Measurements from ENCODE around the gene ATG7.

Gene ATG7, protein sequence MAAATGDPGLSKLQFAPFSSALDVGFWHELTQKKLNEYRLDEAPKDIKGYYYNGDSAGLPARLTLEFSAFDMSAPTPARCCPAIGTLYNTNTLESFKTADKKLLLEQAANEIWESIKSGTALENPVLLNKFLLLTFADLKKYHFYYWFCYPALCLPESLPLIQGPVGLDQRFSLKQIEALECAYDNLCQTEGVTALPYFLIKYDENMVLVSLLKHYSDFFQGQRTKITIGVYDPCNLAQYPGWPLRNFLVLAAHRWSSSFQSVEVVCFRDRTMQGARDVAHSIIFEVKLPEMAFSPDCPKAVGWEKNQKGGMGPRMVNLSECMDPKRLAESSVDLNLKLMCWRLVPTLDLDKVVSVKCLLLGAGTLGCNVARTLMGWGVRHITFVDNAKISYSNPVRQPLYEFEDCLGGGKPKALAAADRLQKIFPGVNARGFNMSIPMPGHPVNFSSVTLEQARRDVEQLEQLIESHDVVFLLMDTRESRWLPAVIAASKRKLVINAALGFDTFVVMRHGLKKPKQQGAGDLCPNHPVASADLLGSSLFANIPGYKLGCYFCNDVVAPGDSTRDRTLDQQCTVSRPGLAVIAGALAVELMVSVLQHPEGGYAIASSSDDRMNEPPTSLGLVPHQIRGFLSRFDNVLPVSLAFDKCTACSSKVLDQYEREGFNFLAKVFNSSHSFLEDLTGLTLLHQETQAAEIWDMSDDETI

DNA sequence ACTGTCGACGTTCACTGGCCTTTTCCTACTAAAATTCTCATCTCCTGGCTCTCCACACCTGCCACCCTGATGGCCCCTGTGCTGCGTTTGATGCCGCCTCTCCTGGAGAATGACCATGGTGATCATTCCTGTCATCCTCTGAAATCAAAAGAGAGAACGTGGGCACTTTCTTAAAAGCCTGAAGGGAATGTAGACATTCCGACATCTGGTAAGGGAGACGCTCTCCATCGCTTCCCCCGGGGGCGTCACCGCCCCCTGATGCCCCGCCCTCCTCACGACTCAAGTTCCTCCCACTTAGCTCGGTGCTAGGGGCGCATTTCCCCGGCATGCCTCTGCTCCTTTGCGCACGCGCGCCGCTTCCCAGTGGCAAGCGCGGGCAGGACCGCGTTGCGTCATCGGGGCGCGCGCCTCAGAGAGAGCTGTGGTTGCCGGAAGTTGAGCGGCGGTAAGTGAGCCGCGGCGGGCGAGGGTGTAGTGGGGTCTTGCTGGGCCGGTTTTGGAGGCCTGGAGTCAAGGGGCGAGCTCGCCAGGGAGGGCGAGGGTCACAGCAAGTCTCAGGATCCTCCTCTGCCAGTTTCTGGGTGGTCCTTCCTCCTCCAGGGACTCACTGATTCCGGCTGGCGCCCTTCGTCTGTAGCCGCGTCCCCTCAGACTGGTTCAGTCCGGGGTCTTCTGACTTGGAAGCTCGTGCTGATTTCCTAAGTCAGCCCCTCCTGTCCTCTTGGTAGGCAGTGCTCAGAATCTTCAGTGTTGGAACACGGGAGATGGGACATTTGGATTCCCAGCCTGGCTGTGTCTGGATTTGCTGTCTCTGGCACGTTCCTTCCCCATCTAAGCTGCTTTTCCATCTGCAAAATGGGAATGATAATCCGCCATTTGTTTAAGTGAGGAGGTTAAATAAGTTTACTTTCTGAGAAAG is at the start of gene ATG7:
TSS of gene ATG7 (plus strand) at position 412 of the 919 bp plus-strand sequence. CDS start 26,299 bp downstream, outside the sequence.
- peaks cover 0 to 17% of the 10 kb centered on the region in 2 experiments; a peak in 1 of 3 replicates for H3K36me3 ChIP-seq (ENCODE audit: control insufficient read depth in 2 of 2, insufficient read depth in 1 of 2, low read length in 2 of 2)
- POLR2A ChIA-PET, result interaction anchor here (0.6 to 2.7 kb wide), 17 partner anchors 10 to 204 kb away, joined by 3 to 35 read pairs (median 3); no protein-coding TSS in a partner anchor
- H3K9me3 ChIP-seq (ENCODE audit: control insufficient read depth, insufficient read depth, low read depth, low read length), result no peaks in the 10 kb centered on the region
- H3K27ac ChIP-seq (ENCODE audit: extremely low read depth, low read depth, low read length), result peak within 1 kb of the TSS; percentile 35
- peaks cover 3% of the 10 kb centered on the region; the same call in 1 of the 2 replicates for H3K4me1 ChIP-seq (ENCODE audit: control insufficient read depth, insufficient read depth, low read length)
- H3K4me3 ChIP-seq (ENCODE audit: low read depth, low read length), result peak within 1 kb of the TSS; percentile 87
- CTCF ChIA-PET, result interaction anchor here (0.6 to 1.5 kb wide), 5 partner anchors 13 to 555 kb away, joined by 3 to 4 read pairs (median 3); no protein-coding TSS in a partner anchor
- no peak for TF ChIP-seq ZNF544 (tag by site-specific recombination; IDR thresholded peaks at IDR 0.05)
- peak; percentile 79 for TF ChIP-seq ZNF335 (tag by site-specific recombination; conservative IDR thresholded peaks at IDR 0.05)
- peak; percentile 42; the same call in 1 of the 2 replicates for TF ChIP-seq KLF1 (tag by site-specific recombination; IDR thresholded peaks at IDR 0.05)
- TF ChIP-seq ZNF76 (tag by site-specific recombination; IDR thresholded peaks at IDR 0.05; ENCODE audit: borderline replicate concordance, low read depth), result peak; percentile 91
- no peak; the same call in 1 of the 2 replicates for TF ChIP-seq ZSCAN30 (tag by site-specific recombination; IDR thresholded peaks at IDR 0.05)
- TF ChIP-seq ZNF169 (tag by site-specific recombination; IDR thresholded peaks at IDR 0.05), result no peak
- no peak for TF ChIP-seq ZFP41 (tag by site-specific recombination; IDR thresholded peaks at IDR 0.05; ENCODE audit: borderline replicate concordance)
- TF ChIP-seq ZNF777 (tag by site-specific recombination; IDR thresholded peaks at IDR 0.05; ENCODE audit: borderline replicate concordance), result no peak
- TF ChIP-seq ZNF596 (tag by site-specific recombination; IDR thresholded peaks at IDR 0.05), result no peak
- TF ChIP-seq ZNF658 (tag by site-specific recombination; IDR thresholded peaks at IDR 0.05), result no peak
- peak; percentile 92 for TF ChIP-seq FEZF1 (tag by site-specific recombination; IDR thresholded peaks at IDR 0.05)
- TF ChIP-seq, protein P1, sequence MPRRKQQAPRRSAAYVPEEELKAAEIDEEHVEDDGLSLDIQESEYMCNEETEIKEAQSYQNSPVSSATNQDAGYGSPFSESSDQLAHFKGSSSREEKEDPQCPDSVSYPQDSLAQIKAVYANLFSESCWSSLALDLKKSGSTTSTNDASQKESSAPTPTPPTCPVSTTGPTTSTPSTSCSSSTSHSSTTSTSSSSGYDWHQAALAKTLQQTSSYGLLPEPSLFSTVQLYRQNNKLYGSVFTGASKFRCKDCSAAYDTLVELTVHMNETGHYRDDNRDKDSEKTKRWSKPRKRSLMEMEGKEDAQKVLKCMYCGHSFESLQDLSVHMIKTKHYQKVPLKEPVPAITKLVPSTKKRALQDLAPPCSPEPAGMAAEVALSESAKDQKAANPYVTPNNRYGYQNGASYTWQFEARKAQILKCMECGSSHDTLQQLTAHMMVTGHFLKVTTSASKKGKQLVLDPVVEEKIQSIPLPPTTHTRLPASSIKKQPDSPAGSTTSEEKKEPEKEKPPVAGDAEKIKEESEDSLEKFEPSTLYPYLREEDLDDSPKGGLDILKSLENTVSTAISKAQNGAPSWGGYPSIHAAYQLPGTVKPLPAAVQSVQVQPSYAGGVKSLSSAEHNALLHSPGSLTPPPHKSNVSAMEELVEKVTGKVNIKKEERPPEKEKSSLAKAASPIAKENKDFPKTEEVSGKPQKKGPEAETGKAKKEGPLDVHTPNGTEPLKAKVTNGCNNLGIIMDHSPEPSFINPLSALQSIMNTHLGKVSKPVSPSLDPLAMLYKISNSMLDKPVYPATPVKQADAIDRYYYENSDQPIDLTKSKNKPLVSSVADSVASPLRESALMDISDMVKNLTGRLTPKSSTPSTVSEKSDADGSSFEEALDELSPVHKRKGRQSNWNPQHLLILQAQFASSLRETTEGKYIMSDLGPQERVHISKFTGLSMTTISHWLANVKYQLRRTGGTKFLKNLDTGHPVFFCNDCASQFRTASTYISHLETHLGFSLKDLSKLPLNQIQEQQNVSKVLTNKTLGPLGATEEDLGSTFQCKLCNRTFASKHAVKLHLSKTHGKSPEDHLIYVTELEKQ (tag by site-specific recombination; IDR thresholded peaks at IDR 0.05; ENCODE audit: borderline replicate concordance), result no peak
- no peak for TF ChIP-seq ZNF133 (tag by site-specific recombination; IDR thresholded peaks at IDR 0.05)
- TF ChIP-seq ZNF10 (tag by site-specific recombination; IDR thresholded peaks at IDR 0.05), result no peak
- TF ChIP-seq, protein P2, sequence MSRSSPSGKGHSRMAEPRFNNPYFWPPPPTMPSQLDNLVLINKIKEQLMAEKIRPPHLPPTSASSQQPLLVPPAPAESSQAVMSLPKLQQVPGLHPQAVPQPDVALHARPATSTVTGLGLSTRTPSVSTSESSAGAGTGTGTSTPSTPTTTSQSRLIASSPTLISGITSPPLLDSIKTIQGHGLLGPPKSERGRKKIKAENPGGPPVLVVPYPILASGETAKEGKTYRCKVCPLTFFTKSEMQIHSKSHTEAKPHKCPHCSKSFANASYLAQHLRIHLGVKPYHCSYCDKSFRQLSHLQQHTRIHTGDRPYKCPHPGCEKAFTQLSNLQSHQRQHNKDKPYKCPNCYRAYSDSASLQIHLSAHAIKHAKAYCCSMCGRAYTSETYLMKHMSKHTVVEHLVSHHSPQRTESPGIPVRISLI (tag by site-specific recombination; IDR thresholded peaks at IDR 0.05), result no peak
- 0 out of 2 replicates have a peak, but pooled peaks have one; percentile 41 for TF ChIP-seq ZFP69B (tag by site-specific recombination; IDR thresholded peaks at IDR 0.05)
- no peak for TF ChIP-seq ZNF677 (tag by site-specific recombination; IDR thresholded peaks at IDR 0.05)
- TF ChIP-seq SETDB1 (IDR thresholded peaks at IDR 0.05; ENCODE audit: insufficient read length, low read length), result no peak
- no peak for TF ChIP-seq ZNF571 (tag by site-specific recombination; IDR thresholded peaks at IDR 0.05)
- TF ChIP-seq, protein P3, sequence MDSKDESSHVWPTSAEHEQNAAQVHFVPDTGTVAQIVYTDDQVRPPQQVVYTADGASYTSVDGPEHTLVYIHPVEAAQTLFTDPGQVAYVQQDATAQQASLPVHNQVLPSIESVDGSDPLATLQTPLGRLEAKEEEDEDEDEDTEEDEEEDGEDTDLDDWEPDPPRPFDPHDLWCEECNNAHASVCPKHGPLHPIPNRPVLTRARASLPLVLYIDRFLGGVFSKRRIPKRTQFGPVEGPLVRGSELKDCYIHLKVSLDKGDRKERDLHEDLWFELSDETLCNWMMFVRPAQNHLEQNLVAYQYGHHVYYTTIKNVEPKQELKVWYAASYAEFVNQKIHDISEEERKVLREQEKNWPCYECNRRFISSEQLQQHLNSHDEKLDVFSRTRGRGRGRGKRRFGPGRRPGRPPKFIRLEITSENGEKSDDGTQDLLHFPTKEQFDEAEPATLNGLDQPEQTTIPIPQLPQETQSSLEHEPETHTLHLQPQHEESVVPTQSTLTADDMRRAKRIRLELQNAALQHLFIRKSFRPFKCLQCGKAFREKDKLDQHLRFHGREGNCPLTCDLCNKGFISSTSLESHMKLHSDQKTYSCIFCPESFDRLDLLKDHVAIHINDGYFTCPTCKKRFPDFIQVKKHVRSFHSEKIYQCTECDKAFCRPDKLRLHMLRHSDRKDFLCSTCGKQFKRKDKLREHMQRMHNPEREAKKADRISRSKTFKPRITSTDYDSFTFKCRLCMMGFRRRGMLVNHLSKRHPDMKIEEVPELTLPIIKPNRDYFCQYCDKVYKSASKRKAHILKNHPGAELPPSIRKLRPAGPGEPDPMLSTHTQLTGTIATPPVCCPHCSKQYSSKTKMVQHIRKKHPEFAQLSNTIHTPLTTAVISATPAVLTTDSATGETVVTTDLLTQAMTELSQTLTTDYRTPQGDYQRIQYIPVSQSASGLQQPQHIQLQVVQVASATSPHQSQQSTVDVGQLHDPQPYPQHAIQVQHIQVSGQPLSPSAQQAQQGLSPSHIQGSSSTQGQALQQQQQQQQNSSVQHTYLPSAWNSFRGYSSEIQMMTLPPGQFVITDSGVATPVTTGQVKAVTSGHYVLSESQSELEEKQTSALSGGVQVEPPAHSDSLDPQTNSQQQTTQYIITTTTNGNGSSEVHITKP (tag by site-specific recombination; IDR thresholded peaks at IDR 0.05), result peak; percentile 100
- TF ChIP-seq, protein P4, sequence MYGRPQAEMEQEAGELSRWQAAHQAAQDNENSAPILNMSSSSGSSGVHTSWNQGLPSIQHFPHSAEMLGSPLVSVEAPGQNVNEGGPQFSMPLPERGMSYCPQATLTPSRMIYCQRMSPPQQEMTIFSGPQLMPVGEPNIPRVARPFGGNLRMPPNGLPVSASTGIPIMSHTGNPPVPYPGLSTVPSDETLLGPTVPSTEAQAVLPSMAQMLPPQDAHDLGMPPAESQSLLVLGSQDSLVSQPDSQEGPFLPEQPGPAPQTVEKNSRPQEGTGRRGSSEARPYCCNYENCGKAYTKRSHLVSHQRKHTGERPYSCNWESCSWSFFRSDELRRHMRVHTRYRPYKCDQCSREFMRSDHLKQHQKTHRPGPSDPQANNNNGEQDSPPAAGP (tag by site-specific recombination; IDR thresholded peaks at IDR 0.05), result peak; percentile 68; the same call in 1 of the 2 replicates
- no peak for TF ChIP-seq HOXA7 (CRISPR knock-in tag; IDR thresholded peaks at IDR 0.05; ENCODE audit: borderline replicate concordance)
- TF ChIP-seq, protein P5, sequence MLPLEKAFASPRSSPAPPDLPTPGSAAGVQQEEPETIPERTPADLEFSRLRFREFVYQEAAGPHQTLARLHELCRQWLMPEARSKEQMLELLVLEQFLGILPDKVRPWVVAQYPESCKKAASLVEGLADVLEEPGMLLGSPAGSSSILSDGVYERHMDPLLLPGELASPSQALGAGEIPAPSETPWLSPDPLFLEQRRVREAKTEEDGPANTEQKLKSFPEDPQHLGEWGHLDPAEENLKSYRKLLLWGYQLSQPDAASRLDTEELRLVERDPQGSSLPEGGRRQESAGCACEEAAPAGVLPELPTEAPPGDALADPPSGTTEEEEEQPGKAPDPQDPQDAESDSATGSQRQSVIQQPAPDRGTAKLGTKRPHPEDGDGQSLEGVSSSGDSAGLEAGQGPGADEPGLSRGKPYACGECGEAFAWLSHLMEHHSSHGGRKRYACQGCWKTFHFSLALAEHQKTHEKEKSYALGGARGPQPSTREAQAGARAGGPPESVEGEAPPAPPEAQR (tag by site-specific recombination; IDR thresholded peaks at IDR 0.05), result no peak
